ENCODE data around the gene MYL6B. TPM values are rescaled to one million over a fixed set of nuclear protein-coding genes. Genes with fewer than 3 reads are reported as not detected.
"Not testable (repeated sequence)": the region's sequence is repeated elsewhere in the genome, so short reads cannot be mapped to it uniquely, and the experiment has no call there.

MYL6B gene
- total RNA-seq, 4 donors from 2014 or later, result 33.4 to 115 (median 48.1) TPM

GRCh38 chr12:56190695-56191155 is 38.3 kb downstream of the MYL6B start:
- no peak for DNase-seq
- WGBS, 2 donors, result 28 to 30% methylated on average over 9 of the region's 9 CpGs
- Histone ChIP-seq H3K27me3 (no peaks in the 10 kb centered on the region), H3K4me3 (replicated peaks in 1 of 3) (peak overlapping the region; percentile 14 to 94 (median 77)), H3K4me1 (peaks cover 14 to 22% of the 10 kb centered on the region in 2 donors), H3K9me3 (no peaks in the 10 kb centered on the region), H3K36me3 (peaks cover 0 to under 1% of the 10 kb centered on the region in 2 donors), H3K27ac (peak overlapping the region; percentile 84 to 99 (median 98))
- intact Hi-C loops (cut with DNase I), result no loop called here
- TF ChIP-seq CTCF (IDR thresholded peaks at IDR 0.05) (no peak), POLR2A (IDR thresholded peaks at IDR 0.05) (no peak)

DNA sequence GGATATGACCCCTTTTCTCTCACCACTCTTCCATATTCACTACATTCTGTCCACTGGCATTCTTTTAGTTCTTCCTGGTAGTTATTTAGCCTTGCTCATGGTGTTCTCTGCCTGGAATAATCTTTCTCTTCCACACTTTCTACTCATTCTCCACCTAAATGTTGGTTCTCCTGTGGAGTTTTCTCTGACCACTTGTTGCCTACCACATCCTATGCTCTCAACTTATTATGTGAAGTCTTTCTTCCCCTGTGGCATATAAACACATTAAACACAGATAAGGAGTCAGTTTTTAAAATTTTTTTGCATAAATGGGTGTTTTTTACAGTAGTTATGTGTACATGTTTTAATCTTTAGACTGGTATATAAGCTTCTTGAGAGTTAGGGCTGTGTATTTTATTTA is 40.2 kb downstream of the MYL6B start:
- H3K27ac ChIP-seq, result no peak overlapping the region
- no peak for DNase-seq
- no peaks in the 10 kb centered on the region for H3K36me3 ChIP-seq
- intact Hi-C loops (cut with DNase I), result loop anchor here (2.0 kb wide), 1 partner anchor 32 kb away; the partner anchor contains the start of gene NABP2
- peaks cover 7 to 21% of the 10 kb centered on the region in 2 donors for H3K4me1 ChIP-seq
- H3K9me3 ChIP-seq, result no peaks in the 10 kb centered on the region
- H3K4me3 ChIP-seq (replicated peaks in 1 of 3), result no peak overlapping the region
- H3K27me3 ChIP-seq, result no peaks in the 10 kb centered on the region
- TF ChIP-seq POLR2A (IDR thresholded peaks at IDR 0.05) (no peak), CTCF (IDR thresholded peaks at IDR 0.05) (no peak)

GRCh38 chr12:56193025-56193578 is 40.7 kb downstream of the MYL6B start:
- Histone ChIP-seq H3K27me3 (no peaks in the 10 kb centered on the region), H3K9me3 (no peaks in the 10 kb centered on the region)
- 29 to 48% methylated on average over 1 of the region's 1 CpG for WGBS, 2 donors

GRCh38 chr12:56196818-56197550 is 44.6 kb downstream of the MYL6B start:
- DNase-seq; H3K27me3 ChIP-seq; H3K9me3 ChIP-seq; H3K36me3 ChIP-seq; H3K4me1 ChIP-seq; H3K4me3 ChIP-seq (replicated peaks in 1 of 3); intact Hi-C loops (cut with DNase I); H3K27ac ChIP-seq: not testable (repeated sequence)
- 70 to 72% methylated on average over 11 of the region's 11 CpGs for WGBS, 2 donors

More at GRCh38 chr12:56193025-56193578, 40.7 kb downstream of the MYL6B start:
- H3K4me1 ChIP-seq, result peaks cover 2 to 15% of the 10 kb centered on the region in 2 donors
- TF ChIP-seq POLR2A (IDR thresholded peaks at IDR 0.05) (no peak), CTCF (IDR thresholded peaks at IDR 0.05) (peak; percentile 44 to 89 (median 81))
- no peaks in the 10 kb centered on the region for H3K36me3 ChIP-seq
- H3K4me3 ChIP-seq (replicated peaks in 1 of 3), result no peak overlapping the region
- DNase-seq, result peak; percentile 77 to 79
- intact Hi-C loops (cut with DNase I), result loop anchor here (2.0 kb wide), 1 partner anchor 32 kb away; the partner anchor contains the start of gene NABP2
- no peak overlapping the region for H3K27ac ChIP-seq

GRCh38 chr12:56197921-56198635 is 45.7 kb downstream of the MYL6B start:
- DNase-seq, result no peak
- intact Hi-C loops (cut with DNase I), result no loop called here
- 85 to 93% methylated on average over 9 of the region's 9 CpGs for WGBS, 2 donors

More at GRCh38 chr12:56197921-56198635, 45.7 kb downstream of the MYL6B start:
- H3K36me3 ChIP-seq, result no peaks in the 10 kb centered on the region
- TF ChIP-seq POLR2A (IDR thresholded peaks at IDR 0.05) (no peak), CTCF (IDR thresholded peaks at IDR 0.05) (no peak)
- H3K4me3 ChIP-seq (replicated peaks in 1 of 3), result no peak overlapping the region
- peaks cover 0 to 5% of the 10 kb centered on the region in 2 donors for H3K4me1 ChIP-seq
- no peak overlapping the region for H3K27ac ChIP-seq
- H3K27me3 ChIP-seq, result no peaks in the 10 kb centered on the region
- no peaks in the 10 kb centered on the region for H3K9me3 ChIP-seq

Measured in thyroid gland (tissue), 4 donors.